AG20443 (cell line): ENCODE data around the gene MYLK.
A peak's percentile ranks its signal among the peaks of the same experiment; 100 is the strongest.
"Not testable (repeated sequence)": the region's sequence is repeated elsewhere in the genome, so short reads cannot be mapped to it uniquely, and the experiment has no call there.

Source experiments
- DNase-seq: peaks from one replicate; pipeline ENCODE4 v3.0.0; 2012; ENCODE audit warnings: low spot score, mixed read lengths

MYLK gene

GRCh38 chr3:123621850-123622189 is 262.3 kb downstream of the MYLK start:
- no peak for DNase-seq

GRCh38 chr3:123621186-123621849 is 262.8 kb downstream of the MYLK start:
- no peak for DNase-seq

- DNase-seq: no peak
Measured at GRCh38 chr3:123620343-123620742, 263.8 kb downstream of the MYLK start.

- peak; percentile 55 for DNase-seq
Measured at GRCh38 chr3:123618768-123619484, 265.2 kb downstream of the MYLK start.

GRCh38 chr3:123618076-123618708 is 265.9 kb downstream of the MYLK start:
- DNase-seq: no peak

GRCh38 chr3:123616593-123616992 is 267.5 kb downstream of the MYLK start:
- no peak for DNase-seq

GRCh38 chr3:123613543-123613942 is 270.6 kb downstream of the MYLK start:
- DNase-seq: no peak

GRCh38 chr3:123611674-123612073 is 272.5 kb downstream of the MYLK start:
- not testable (repeated sequence) for DNase-seq

GRCh38 chr3:123611082-123611481 is 273.1 kb downstream of the MYLK start:
- DNase-seq: no peak

- DNase-seq: no peak
Measured at GRCh38 chr3:123610331-123610730, 273.8 kb downstream of the MYLK start.

GRCh38 chr3:123609063-123609462 is 275.1 kb downstream of the MYLK start:
- DNase-seq: no peak

- DNase-seq: no peak
Measured at GRCh38 chr3:123608263-123608937, 275.7 kb downstream of the MYLK start.

GRCh38 chr3:123606527-123606926 is 277.6 kb downstream of the MYLK start:
- no peak for DNase-seq

- DNase-seq: no peak
Measured at GRCh38 chr3:123605789-123606234, 278.3 kb downstream of the MYLK start.

GRCh38 chr3:123603153-123603552 is 281.0 kb downstream of the MYLK start:
- DNase-seq: not testable (repeated sequence)

GRCh38 chr3:123602325-123602724 is 281.8 kb downstream of the MYLK start:
- no peak for DNase-seq

- DNase-seq: not testable (repeated sequence)
Measured at GRCh38 chr3:123600863-123601262, 283.3 kb downstream of the MYLK start.

- DNase-seq: no peak
Measured at GRCh38 chr3:123597561-123597960, 286.6 kb downstream of the MYLK start.

GRCh38 chr3:123595396-123596180 is 288.5 kb downstream of the MYLK start:
- DNase-seq: no peak

- no peak for DNase-seq
Measured at GRCh38 chr3:123593381-123593780, 290.8 kb downstream of the MYLK start.

- DNase-seq: no peak
Measured at GRCh38 chr3:123590685-123591450, 293.3 kb downstream of the MYLK start.
